Caco-2 (cell line): ENCODE data around the gene LY6G5B. TPM values are rescaled to one million over a fixed set of nuclear protein-coding genes. Genes with fewer than 3 reads are reported as not detected.

Source experiments
- BruUV-seq: library from RNA; stranded (reverse); fragments of 400-500 nt; replicated peaks from 2 replicates; lab custom pipeline; 2021; lab: Mats Ljungman, UMichigan
- CTCF ChIA-PET: fragments of 300-600 bp; sonication (Branson Sonifier 250); formaldehyde crosslinking; loops from one replicate; lab custom pipeline; 2022; ENCODE audit warnings: antibody characterized with exemption; lab: Charles Lee
- POLR2A ChIA-PET: fragments of 300-600 bp; sonication (Branson Sonifier 250); formaldehyde crosslinking; loops from one replicate; lab custom pipeline; 2022; ENCODE audit warnings: antibody characterized with exemption; lab: Charles Lee
- DNase-seq, 2 experiments: peaks; one replicate each; pipeline versions ENCODE4 v3.0.0 to v3.0.0-alpha.2; 2020 to 2022
- H3K27me3 ChIP-seq: replicated peaks from 2 replicates; pipeline ENCODE4 v1.6.0; 2011; ENCODE audit warnings: low read length; ENCODE audit not compliant: control insufficient read depth, insufficient read depth
- H3K36me3 ChIP-seq: 2 replicates; pipeline ENCODE4 v1.5.1; 2011; ENCODE audit warnings: low read length; ENCODE audit not compliant: control insufficient read depth, insufficient read depth
- H3K4me1 ChIP-seq: fragments of 250-450 bp; sonication (Bioruptor Pico); 2 replicates; pipeline ENCODE4 v1.5.1; 2020; ENCODE audit warnings: mild to moderate bottlenecking
- H3K4me3 ChIP-seq: 2 replicates; pipeline ENCODE4 v1.5.1; 2011; ENCODE audit warnings: low read depth, mild to moderate bottlenecking, control low read depth, low read length
- H3K9me3 ChIP-seq: fragments of 250-450 bp; sonication (Bioruptor Pico); 2 replicates; pipeline ENCODE4 v1.5.1; 2020; ENCODE audit warnings: mild to moderate bottlenecking, moderate library complexity
- H3K27ac Mint-ChIP-seq: one replicate; pipeline ENCODE4 v1.8.0; 2022; ENCODE audit warnings: mixed read lengths; ENCODE audit not compliant: unreplicated experiment
- H3K27me3 Mint-ChIP-seq: one replicate; pipeline ENCODE4 v1.8.0; 2022; ENCODE audit warnings: mixed read lengths; ENCODE audit not compliant: insufficient read depth, unreplicated experiment
- H3K36me3 Mint-ChIP-seq: one replicate; pipeline ENCODE4 v1.8.0; 2022; ENCODE audit warnings: mild to moderate bottlenecking, mixed read lengths; ENCODE audit not compliant: insufficient read depth, unreplicated experiment
- H3K4me1 Mint-ChIP-seq: one replicate; pipeline ENCODE4 v1.8.0; 2022; ENCODE audit warnings: low read depth, mixed read lengths; ENCODE audit not compliant: unreplicated experiment
- H3K4me3 Mint-ChIP-seq: one replicate; pipeline ENCODE4 v1.8.0; 2022; ENCODE audit warnings: mild to moderate bottlenecking, moderate library complexity, mixed read lengths; ENCODE audit not compliant: unreplicated experiment
- H3K9me3 Mint-ChIP-seq: one replicate; pipeline ENCODE4 v1.8.0; 2022; ENCODE audit warnings: mixed read lengths; ENCODE audit not compliant: unreplicated experiment
- intact Hi-C: fragments of 100-400 bp; cut with micrococcal nuclease; formaldehyde crosslinking; loops from one replicate; pipeline ENCODE4 v1.10.0; 2022; ENCODE audit not compliant: unreplicated experiment
- total RNA-seq: library from RNA; stranded (reverse); gene quantifications from 2 replicates; pipeline ENCODE4 v1.2.3, GENCODE V29; 2022
- TF ChIP-seq, protein P1 (sequence below), 2 experiments: fragments of 200-600 bp in 1 of 2; IDR thresholded peaks; 1 replicate in 1 of 2; 2 replicates in 1 of 2; pipeline versions ENCODE4 v1.5.1 to v1.8.0; 2011 to 2022; ENCODE audit warnings: antibody characterized with exemption in 1 of 2, control low read depth in 1 of 2, inconsistent platforms in 1 of 2, low read depth in 1 of 2, low read length in 1 of 2, mild to moderate bottlenecking in 1 of 2, moderate library complexity in 1 of 2; ENCODE audit not compliant: insufficient read depth in 1 of 2, severe bottlenecking in 1 of 2, unreplicated experiment in 1 of 2

LY6G5B gene
- total RNA-seq, 1 experiment from 2014 or later: 17.5 TPM

DNA sequence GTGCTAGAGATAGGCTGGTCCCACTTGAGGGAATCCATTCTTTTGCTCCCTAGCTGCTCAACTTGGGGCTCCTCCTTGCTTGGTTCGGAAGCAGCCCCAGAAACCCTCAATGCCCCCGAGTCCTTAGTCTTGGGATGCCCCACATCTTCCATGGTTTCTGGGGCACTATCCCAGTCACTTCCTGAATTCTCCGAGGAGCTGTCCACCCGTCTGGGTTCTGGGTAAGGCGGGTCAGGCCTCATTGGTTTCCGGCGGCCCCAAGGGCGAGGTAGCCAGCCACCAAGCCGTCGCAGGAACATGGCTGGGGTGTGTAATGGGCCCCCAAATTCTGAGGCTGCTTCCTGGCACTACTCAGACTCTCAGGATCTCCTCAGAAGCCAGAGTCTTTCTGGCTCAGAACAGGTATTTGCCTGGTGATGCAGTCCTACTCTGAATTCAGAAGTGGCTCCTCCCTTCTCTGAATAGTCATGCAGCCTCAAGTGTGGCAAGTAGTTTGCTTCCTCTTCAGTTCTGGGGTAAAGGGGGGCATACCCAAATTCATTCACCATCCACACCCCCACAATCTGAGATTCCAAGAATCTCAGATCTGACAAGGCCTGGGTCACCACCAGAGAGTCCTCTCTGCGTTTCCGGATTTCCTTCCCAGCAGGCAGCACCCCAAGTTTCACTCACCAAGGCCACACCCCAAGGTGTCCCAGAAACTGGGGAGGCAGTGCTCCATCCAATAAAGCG lies 10.0 kb upstream of the LY6G5B start:
- Histone ChIP-seq H3K36me3 (peaks cover 9% of the 10 kb centered on the region), H3K9me3 (no peaks in the 10 kb centered on the region), H3K27me3 (no peaks in the 10 kb centered on the region), H3K4me1 (peaks cover 39% of the 10 kb centered on the region), H3K4me3 (peak overlapping the region; percentile 53)
- POLR2A ChIA-PET: interaction anchor here (0.5 to 2.4 kb wide), 10 partner anchors 11 to 203 kb away, joined by 3 to 14 read pairs (median 4); partner anchors contain the start of genes DDX39B, HSPA1A, HSPA1L and MSH5
- Mint-ChIP-seq H3K4me1 (peaks cover 53% of the 10 kb centered on the region), H3K9me3 (no peaks in the 10 kb centered on the region), H3K4me3 (peak overlapping the region; percentile 88), H3K36me3 (peaks cover 78% of the 10 kb centered on the region), H3K27me3 (no peaks in the 10 kb centered on the region), H3K27ac (peak overlapping the region; percentile 89)
- CTCF ChIA-PET: interaction anchor here (0.6 to 1.3 kb wide), 4 partner anchors 8 to 165 kb away, joined by 3 to 6 read pairs (median 4); partner anchors contain the start of gene BAG6
- TF ChIP-seq, protein P1, sequence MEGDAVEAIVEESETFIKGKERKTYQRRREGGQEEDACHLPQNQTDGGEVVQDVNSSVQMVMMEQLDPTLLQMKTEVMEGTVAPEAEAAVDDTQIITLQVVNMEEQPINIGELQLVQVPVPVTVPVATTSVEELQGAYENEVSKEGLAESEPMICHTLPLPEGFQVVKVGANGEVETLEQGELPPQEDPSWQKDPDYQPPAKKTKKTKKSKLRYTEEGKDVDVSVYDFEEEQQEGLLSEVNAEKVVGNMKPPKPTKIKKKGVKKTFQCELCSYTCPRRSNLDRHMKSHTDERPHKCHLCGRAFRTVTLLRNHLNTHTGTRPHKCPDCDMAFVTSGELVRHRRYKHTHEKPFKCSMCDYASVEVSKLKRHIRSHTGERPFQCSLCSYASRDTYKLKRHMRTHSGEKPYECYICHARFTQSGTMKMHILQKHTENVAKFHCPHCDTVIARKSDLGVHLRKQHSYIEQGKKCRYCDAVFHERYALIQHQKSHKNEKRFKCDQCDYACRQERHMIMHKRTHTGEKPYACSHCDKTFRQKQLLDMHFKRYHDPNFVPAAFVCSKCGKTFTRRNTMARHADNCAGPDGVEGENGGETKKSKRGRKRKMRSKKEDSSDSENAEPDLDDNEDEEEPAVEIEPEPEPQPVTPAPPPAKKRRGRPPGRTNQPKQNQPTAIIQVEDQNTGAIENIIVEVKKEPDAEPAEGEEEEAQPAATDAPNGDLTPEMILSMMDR (IDR thresholded peaks at IDR 0.05; ENCODE audit: insufficient read depth in 1 of 2, low read depth in 1 of 2, low read length in 1 of 2, severe bottlenecking in 1 of 2, unreplicated experiment in 1 of 2): no peak
- intact Hi-C loops: loop anchor here (1.0 kb wide), 1 partner anchor 8 kb away; the partner anchor contains the start of gene BAG6
- TSS peak; percentile 2 for BruUV-seq
- no peak for DNase-seq

GRCh38 chr6:31660381-31661261 lies 9.2 kb upstream of the LY6G5B start, which contains the start of gene C6orf47:
Gene C6orf47 (minus strand): TSS chr6:31660778. CDS start chr6:31659947, 831 bp downstream.
- POLR2A ChIA-PET: interaction anchor here (0.5 to 2.4 kb wide), 16 partner anchors 8 to 1047 kb away, joined by 3 to 17 read pairs (median 4); partner anchors contain the start of genes BAG6, DDX39B, MSH5 and NEU1
- Mint-ChIP-seq H3K4me1 (peaks cover 47% of the 10 kb centered on the region), H3K36me3 (peaks cover 81% of the 10 kb centered on the region)

More at GRCh38 chr6:31660381-31661261, 9.2 kb upstream of the LY6G5B start, which contains the start of gene C6orf47:
- Mint-ChIP-seq H3K27me3 (no peaks in the 10 kb centered on the region), H3K4me3 (peak within 1 kb of the TSS; percentile 88), H3K27ac (peak within 1 kb of the TSS; percentile 89), H3K9me3 (no peaks in the 10 kb centered on the region)
- H3K36me3 ChIP-seq: peaks cover 9% of the 10 kb centered on the region
- no peaks in the 10 kb centered on the region for H3K27me3 ChIP-seq
- no TSS peak for BruUV-seq
- peak; percentile 83 to 89 for DNase-seq
- H3K4me3 ChIP-seq: peak within 1 kb of the TSS; percentile 53
- intact Hi-C loops: loop anchor here (1.0 kb wide), 1 partner anchor 8 kb away; the partner anchor contains the start of gene BAG6
- H3K9me3 ChIP-seq: no peaks in the 10 kb centered on the region
- peaks cover 31% of the 10 kb centered on the region for H3K4me1 ChIP-seq
- CTCF ChIA-PET: interaction anchor here (0.7 to 1.3 kb wide), 5 partner anchors 8 to 154 kb away, joined by 3 to 6 read pairs (median 3); partner anchors contain the start of genes BAG6, HSPA1A and HSPA1L
- TF ChIP-seq, protein P1 (IDR thresholded peaks at IDR 0.05; ENCODE audit: insufficient read depth in 1 of 2, low read depth in 1 of 2, low read length in 1 of 2, severe bottlenecking in 1 of 2, unreplicated experiment in 1 of 2): no peak
